Heart left ventricle (tissue), 13 donors: Measurements from ENCODE around the gene TXNDC11.

Experiments used
- CTCF ChIP-seq, 12 donors: fragments of 200-600 bp; sonication (generic) in 4 of 12; IDR thresholded peaks; one replicate each; pipeline versions ENCODE4 v1.5.0 to v1.8.0; 2018 to 2022; ENCODE audit warnings: antibody characterized with exemption in 12 of 12, mild to moderate bottlenecking in 5 of 12
- POLR2A ChIP-seq, 2 donors: fragments of 450-650 bp; IDR thresholded peaks; one replicate each; pipeline ENCODE4 v1.6.1; 2017; ENCODE audit warnings: antibody characterized with exemption in 2 of 2, mild to moderate bottlenecking in 2 of 2, moderate library complexity in 2 of 2
- donor health status: ischemic (EF 13 %, LVEDD 7.1; RV severe dilation, severe dysfunction).
- donor health status: DM: no; HTN: yes; CAD: no.
- donor health status: DM: no; HTN: no; CAD: no.
- donor health status: ischemic (EF 25% LVEDD 6.9; RV normal size, moderate dysfunction).
- donor health status: ischemic (EF 25% LVEDD 5.7; RV mildly dilated, moderate dysfunction).
- donor health status: ischemic (EF 35%, LVEDD 5.7; RV mildly dilated, moderate dysfunction).
- donor health status: nonischemic (EF 11% LVEDD 7.7; RV severe dilation, severe dysfunction).
- donor health status: DM: yes; HTN: yes; CAD: no.
- donor health status: PGD.
- donor health status: ischemic (EF 29% LVEDD 5.4; RV normal size, mild dysfunction).
- donor health status: nonischemic (EF 23%, LVEDD 6.1; RV moderate dilation, normal function).

GRCh38 chr16:11717811-11718210 is 24.8 kb downstream of the TXNDC11 start:
- TF ChIP-seq CTCF (IDR thresholded peaks at IDR 0.05) (no peak), POLR2A (IDR thresholded peaks at IDR 0.05) (no peak)
